ENCODE data around the gene NCK1. TPM values are rescaled to one million over a fixed set of nuclear protein-coding genes. Genes with fewer than 3 reads are reported as not detected.
A peak's percentile ranks its signal among the peaks of the same experiment; 100 is the strongest.
"Not testable (repeated sequence)": the region's sequence is repeated elsewhere in the genome, so short reads cannot be mapped to it uniquely, and the experiment has no call there.

NCK1 gene
- polyA plus RNA-seq, 1 donor from 2014 or later: 31.9 TPM

- peaks cover 11% of the 10 kb centered on the region for H3K36me3 Mint-ChIP-seq
- H3K4me3 Mint-ChIP-seq: no peak overlapping the region
- no peak overlapping the region for H3K27ac Mint-ChIP-seq
- no peaks in the 10 kb centered on the region for H3K27me3 Mint-ChIP-seq
- H3K4me1 Mint-ChIP-seq: peaks cover 32 to 57% (median 55%) of the 10 kb centered on the region in 3 donors
- peaks cover 0 to 5% (median 0%) of the 10 kb centered on the region in 3 donors for H3K9me3 Mint-ChIP-seq
Measured at GRCh38 chr3:136889947-136890346, 27.9 kb downstream of the NCK1 start.

- peaks cover 31 to 50% (median 42%) of the 10 kb centered on the region in 3 donors for H3K4me1 Mint-ChIP-seq
- peaks cover 11% of the 10 kb centered on the region for H3K36me3 Mint-ChIP-seq
- H3K27ac Mint-ChIP-seq: no peak overlapping the region
- peak overlapping the region in 2 of 4 donors; percentile 50 to 65 for H3K4me3 Mint-ChIP-seq
- H3K27me3 Mint-ChIP-seq: no peaks in the 10 kb centered on the region
- H3K9me3 Mint-ChIP-seq: peaks cover 0 to 5% (median 0%) of the 10 kb centered on the region in 3 donors
Measured at GRCh38 chr3:136891934-136892855, 30.2 kb downstream of the NCK1 start.

- peaks cover 0 to 5% (median 0%) of the 10 kb centered on the region in 3 donors for H3K9me3 Mint-ChIP-seq
- peaks cover 9% of the 10 kb centered on the region for H3K36me3 Mint-ChIP-seq
- H3K27me3 Mint-ChIP-seq: no peaks in the 10 kb centered on the region
- no peak overlapping the region for H3K27ac Mint-ChIP-seq
- H3K4me1 Mint-ChIP-seq: peaks cover 39 to 50% (median 44%) of the 10 kb centered on the region in 3 donors
- peak overlapping the region in 1 of 4 donors; percentile 47 for H3K4me3 Mint-ChIP-seq
Measured at GRCh38 chr3:136893848-136894443, 31.9 kb downstream of the NCK1 start.

GRCh38 chr3:136897171-136897570 is 35.2 kb downstream of the NCK1 start:
- Mint-ChIP-seq H3K4me3 (peak overlapping the region in 2 of 4 donors; percentile 4 to 59), H3K4me1 (peaks cover 60 to 73% (median 61%) of the 10 kb centered on the region in 3 donors), H3K36me3 (peaks cover 13% of the 10 kb centered on the region), H3K27ac (peak overlapping the region in 2 of 3 donors; percentile 48 to 73)
- not testable (repeated sequence) for H3K9me3 Mint-ChIP-seq, H3K27me3 Mint-ChIP-seq

- Mint-ChIP-seq H3K27ac (peak overlapping the region in 2 of 3 donors; percentile 29 to 79), H3K36me3 (peaks cover 16% of the 10 kb centered on the region), H3K4me1 (peaks cover 57 to 70% (median 59%) of the 10 kb centered on the region in 3 donors), H3K27me3 (no peaks in the 10 kb centered on the region), H3K9me3 (peaks cover 0 to 3% (median 2%) of the 10 kb centered on the region in 3 donors), H3K4me3 (no peak overlapping the region)
Measured at GRCh38 chr3:136898549-136898948, 36.5 kb downstream of the NCK1 start.

GRCh38 chr3:136898954-136899353 is 36.9 kb downstream of the NCK1 start:
- peaks cover 16% of the 10 kb centered on the region for H3K36me3 Mint-ChIP-seq
- H3K27me3 Mint-ChIP-seq: no peaks in the 10 kb centered on the region
- H3K9me3 Mint-ChIP-seq: peaks cover 0 to 3% (median 2%) of the 10 kb centered on the region in 3 donors
- H3K27ac Mint-ChIP-seq: peak overlapping the region in 1 of 3 donors; percentile 79
- no peak overlapping the region for H3K4me3 Mint-ChIP-seq
- peaks cover 53 to 66% (median 55%) of the 10 kb centered on the region in 3 donors for H3K4me1 Mint-ChIP-seq

- H3K4me3 Mint-ChIP-seq: no peak overlapping the region
- peaks cover 47 to 61% (median 53%) of the 10 kb centered on the region in 3 donors for H3K4me1 Mint-ChIP-seq
- peaks cover 18% of the 10 kb centered on the region for H3K36me3 Mint-ChIP-seq
- H3K27me3 Mint-ChIP-seq: no peaks in the 10 kb centered on the region
- H3K9me3 Mint-ChIP-seq: peaks cover 2 to 4% (median 3%) of the 10 kb centered on the region in 3 donors
- H3K27ac Mint-ChIP-seq: peak overlapping the region; percentile 61 to 79 (median 70)
Measured at GRCh38 chr3:136899622-136900158, 37.7 kb downstream of the NCK1 start.

- peaks cover 18% of the 10 kb centered on the region for H3K36me3 Mint-ChIP-seq
- peak overlapping the region in 2 of 4 donors; percentile 18 to 76 for H3K4me3 Mint-ChIP-seq
- peak overlapping the region; percentile 14 to 70 (median 61) for H3K27ac Mint-ChIP-seq
- H3K27me3 Mint-ChIP-seq, H3K9me3 Mint-ChIP-seq: not testable (repeated sequence)
- peaks cover 48 to 61% (median 53%) of the 10 kb centered on the region in 3 donors for H3K4me1 Mint-ChIP-seq
Measured at GRCh38 chr3:136900694-136901093, 38.7 kb downstream of the NCK1 start.

GRCh38 chr3:136901391-136901790 is 39.4 kb downstream of the NCK1 start:
- H3K4me1 Mint-ChIP-seq: peaks cover 49 to 57% (median 53%) of the 10 kb centered on the region in 3 donors
- H3K9me3 Mint-ChIP-seq: peaks cover 2 to 8% (median 3%) of the 10 kb centered on the region in 3 donors
- H3K27me3 Mint-ChIP-seq: no peaks in the 10 kb centered on the region
- peak overlapping the region in 1 of 3 donors; percentile 33 for H3K27ac Mint-ChIP-seq
- peak overlapping the region in 1 of 4 donors; percentile 19 for H3K4me3 Mint-ChIP-seq
- peaks cover 19% of the 10 kb centered on the region for H3K36me3 Mint-ChIP-seq

- Mint-ChIP-seq H3K27ac (peak overlapping the region in 1 of 3 donors; percentile 28), H3K4me3 (peak overlapping the region in 2 of 4 donors; percentile 2 to 75), H3K36me3 (peaks cover 19% of the 10 kb centered on the region), H3K4me1 (peaks cover 46 to 55% (median 52%) of the 10 kb centered on the region in 3 donors)
- H3K9me3 Mint-ChIP-seq, H3K27me3 Mint-ChIP-seq: not testable (repeated sequence)
Measured at GRCh38 chr3:136902530-136902929, 40.5 kb downstream of the NCK1 start.

- H3K36me3 Mint-ChIP-seq: peaks cover 18% of the 10 kb centered on the region
- H3K4me1 Mint-ChIP-seq: peaks cover 47 to 61% (median 50%) of the 10 kb centered on the region in 3 donors
- peaks cover 2 to 9% (median 3%) of the 10 kb centered on the region in 3 donors for H3K9me3 Mint-ChIP-seq
- H3K27me3 Mint-ChIP-seq: no peaks in the 10 kb centered on the region
- no peak overlapping the region for H3K4me3 Mint-ChIP-seq
- no peak overlapping the region for H3K27ac Mint-ChIP-seq
Measured at GRCh38 chr3:136903899-136904298, 41.9 kb downstream of the NCK1 start.

GRCh38 chr3:136904746-136905145 is 42.7 kb downstream of the NCK1 start:
- Mint-ChIP-seq H3K4me1 (peaks cover 48 to 63% (median 52%) of the 10 kb centered on the region in 3 donors), H3K9me3 (peaks cover 2 to 9% (median 3%) of the 10 kb centered on the region in 3 donors), H3K27ac (no peak overlapping the region), H3K27me3 (no peaks in the 10 kb centered on the region), H3K36me3 (peaks cover 16% of the 10 kb centered on the region), H3K4me3 (no peak overlapping the region)

GRCh38 chr3:136905549-136905948 is 43.5 kb downstream of the NCK1 start:
- Mint-ChIP-seq H3K9me3 (peaks cover 2 to 9% (median 3%) of the 10 kb centered on the region in 3 donors), H3K36me3 (peaks cover 11% of the 10 kb centered on the region), H3K27ac (peak overlapping the region in 1 of 3 donors; percentile 28), H3K4me1 (peaks cover 43 to 55% (median 51%) of the 10 kb centered on the region in 3 donors), H3K27me3 (no peaks in the 10 kb centered on the region), H3K4me3 (peak overlapping the region in 1 of 4 donors; percentile 34)

GRCh38 chr3:136906725-136907124 is 44.7 kb downstream of the NCK1 start:
- peaks cover 40 to 48% (median 45%) of the 10 kb centered on the region in 3 donors for H3K4me1 Mint-ChIP-seq
- peaks cover 3 to 9% (median 6%) of the 10 kb centered on the region in 3 donors for H3K9me3 Mint-ChIP-seq
- peak overlapping the region in 1 of 3 donors; percentile 84 for H3K27ac Mint-ChIP-seq
- peaks cover 10% of the 10 kb centered on the region for H3K36me3 Mint-ChIP-seq
- H3K27me3 Mint-ChIP-seq: no peaks in the 10 kb centered on the region
- peak overlapping the region in 1 of 4 donors; percentile 24 for H3K4me3 Mint-ChIP-seq
